GM13977 (cell line): ENCODE results near the gene SUGP1.

ENCODE experiments used
- DNase-seq: peaks from one replicate; pipeline ENCODE4 v3.0.0; 2012; ENCODE audit warnings: low spot score
- in situ Hi-C: fragments of 300-500 bp; cut with MboI; formaldehyde crosslinking; loops from one replicate; pipeline ENCODE4 v1.12.0; 2022; ENCODE audit warnings: low sequenced_read_pairs, low pct_unique_long_range_greater_than_20kb, mixed read lengths, inconsistent platforms; ENCODE audit not compliant: unreplicated experiment
- TF ChIP-seq, protein P1 (sequence below): IDR thresholded peaks from 2 replicates; pipeline ENCODE4 v1.5.1; 2012; ENCODE audit warnings: mild to moderate bottlenecking, control low read depth; ENCODE audit not compliant: insufficient read depth; ENCODE audit errors: extremely low read depth, missing control alignments

Gene SUGP1

GRCh38 chr19:19349365-19349764, 29.1 kb upstream of the SUGP1 start:
- in situ Hi-C loops, result no loop called here
- DNase-seq, result no peak
- TF ChIP-seq, protein P1, sequence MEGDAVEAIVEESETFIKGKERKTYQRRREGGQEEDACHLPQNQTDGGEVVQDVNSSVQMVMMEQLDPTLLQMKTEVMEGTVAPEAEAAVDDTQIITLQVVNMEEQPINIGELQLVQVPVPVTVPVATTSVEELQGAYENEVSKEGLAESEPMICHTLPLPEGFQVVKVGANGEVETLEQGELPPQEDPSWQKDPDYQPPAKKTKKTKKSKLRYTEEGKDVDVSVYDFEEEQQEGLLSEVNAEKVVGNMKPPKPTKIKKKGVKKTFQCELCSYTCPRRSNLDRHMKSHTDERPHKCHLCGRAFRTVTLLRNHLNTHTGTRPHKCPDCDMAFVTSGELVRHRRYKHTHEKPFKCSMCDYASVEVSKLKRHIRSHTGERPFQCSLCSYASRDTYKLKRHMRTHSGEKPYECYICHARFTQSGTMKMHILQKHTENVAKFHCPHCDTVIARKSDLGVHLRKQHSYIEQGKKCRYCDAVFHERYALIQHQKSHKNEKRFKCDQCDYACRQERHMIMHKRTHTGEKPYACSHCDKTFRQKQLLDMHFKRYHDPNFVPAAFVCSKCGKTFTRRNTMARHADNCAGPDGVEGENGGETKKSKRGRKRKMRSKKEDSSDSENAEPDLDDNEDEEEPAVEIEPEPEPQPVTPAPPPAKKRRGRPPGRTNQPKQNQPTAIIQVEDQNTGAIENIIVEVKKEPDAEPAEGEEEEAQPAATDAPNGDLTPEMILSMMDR, result no peak

- TF ChIP-seq, protein P1, result no peak
- DNase-seq, result no peak
- in situ Hi-C loops, result no loop called here
These were observed 28.0 kb upstream of the SUGP1 start for GRCh38 chr19:19348266-19348665.

GRCh38 chr19:19347401-19348110, 27.2 kb upstream of the SUGP1 start:
- TF ChIP-seq, protein P1, result no peak
- in situ Hi-C loops, result no loop called here
- no peak for DNase-seq

- no peak for DNase-seq
- in situ Hi-C loops, result no loop called here
- TF ChIP-seq, protein P1, result no peak
These were observed 25.7 kb upstream of the SUGP1 start for GRCh38 chr19:19345970-19346369.

GRCh38 chr19:19345232-19345631, 24.9 kb upstream of the SUGP1 start:
- in situ Hi-C loops, result no loop called here
- TF ChIP-seq, protein P1, result no peak
- no peak for DNase-seq

DNA sequence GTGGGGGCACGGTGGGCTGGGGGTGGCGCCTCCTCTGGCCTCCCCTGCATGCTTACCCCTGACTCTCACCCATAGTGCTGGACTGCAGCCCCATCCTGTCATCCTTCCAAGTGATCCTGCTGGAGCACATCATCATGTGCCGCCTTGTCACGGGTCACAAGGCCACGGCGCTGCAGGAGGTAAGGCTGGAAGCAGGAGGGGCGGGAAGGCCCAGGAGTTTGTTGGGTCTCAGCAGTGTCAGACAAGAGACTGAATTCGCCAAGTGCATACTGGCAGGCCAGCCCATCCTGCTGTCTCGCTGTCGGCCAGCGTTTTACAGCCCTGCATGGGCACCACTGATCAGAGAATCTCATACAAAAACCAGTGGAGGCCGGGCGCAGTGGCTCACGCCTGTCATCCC, 23.5 kb upstream of the SUGP1 start:
- no peak for DNase-seq
- in situ Hi-C loops, result no loop called here
- TF ChIP-seq, protein P1, result no peak

GRCh38 chr19:19343016-19343362, 22.7 kb upstream of the SUGP1 start:
- DNase-seq, result no peak
- TF ChIP-seq, protein P1, result no peak
- in situ Hi-C loops, result no loop called here
